PC-3 (cell line): ENCODE data around the gene RHOB.
"Not testable (repeated sequence)": the region's sequence is repeated elsewhere in the genome, so short reads cannot be mapped to it uniquely, and the experiment has no call there.

Experiments used
- EZH2 ChIP-seq: fragments of 300-600 bp; sonication (generic); IDR thresholded peaks from one replicate; pipeline ENCODE4 v1.6.1; 2017; ENCODE audit warnings: antibody characterized with exemption, mild to moderate bottlenecking, low read length; ENCODE audit not compliant: unreplicated experiment
- EZH2phosphoT487 ChIP-seq: fragments of 300-600 bp; sonication (generic); IDR thresholded peaks from 2 replicates; pipeline ENCODE4 v1.6.1; 2018; ENCODE audit warnings: mild to moderate bottlenecking, antibody characterized with exemption, low read length, borderline replicate concordance
- TF ChIP-seq, protein P1 (sequence below): fragments of 300-600 bp; sonication (generic); conservative IDR thresholded peaks from 2 replicates; pipeline ENCODE4 v1.5.1; 2017; ENCODE audit warnings: antibody characterized with exemption, low read depth, mild to moderate bottlenecking, low read length

DNA sequence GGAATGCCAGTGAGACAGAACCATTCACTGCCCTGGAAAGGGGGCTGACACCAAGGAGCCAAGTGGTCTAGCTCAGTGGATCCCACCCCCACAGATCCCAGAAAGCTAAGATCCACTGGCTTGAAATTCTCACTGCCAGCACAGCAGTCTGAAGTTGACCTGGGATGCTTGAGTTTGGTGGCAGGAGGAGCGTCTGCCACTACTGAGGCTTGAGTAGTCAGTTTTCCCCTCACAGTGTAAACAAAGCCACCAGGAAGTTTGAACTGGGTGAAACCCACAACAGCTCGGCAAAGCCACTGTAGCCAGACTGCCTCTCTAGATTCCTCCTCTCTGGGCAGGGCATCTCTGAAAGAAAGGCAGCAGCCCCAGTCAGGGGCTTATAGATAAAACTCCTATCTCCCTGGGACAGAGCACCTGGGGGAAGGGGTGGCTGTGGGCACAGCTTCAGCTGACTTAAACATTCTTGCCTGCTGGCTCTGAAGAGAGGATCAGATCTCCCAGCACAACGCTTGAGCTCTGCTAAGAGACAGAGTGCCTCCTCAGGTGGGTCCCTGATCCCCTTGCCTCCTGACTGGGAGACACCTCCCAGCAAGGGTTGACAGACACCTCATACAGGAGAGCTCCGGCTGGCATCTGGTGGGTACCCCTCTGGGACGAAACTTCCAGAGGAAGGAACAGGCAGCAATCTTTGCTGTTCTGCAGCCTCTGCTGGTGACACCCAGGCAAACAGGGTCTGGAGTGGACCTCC, 12.0 kb downstream of the RHOB start:
- TF ChIP-seq, protein P1, sequence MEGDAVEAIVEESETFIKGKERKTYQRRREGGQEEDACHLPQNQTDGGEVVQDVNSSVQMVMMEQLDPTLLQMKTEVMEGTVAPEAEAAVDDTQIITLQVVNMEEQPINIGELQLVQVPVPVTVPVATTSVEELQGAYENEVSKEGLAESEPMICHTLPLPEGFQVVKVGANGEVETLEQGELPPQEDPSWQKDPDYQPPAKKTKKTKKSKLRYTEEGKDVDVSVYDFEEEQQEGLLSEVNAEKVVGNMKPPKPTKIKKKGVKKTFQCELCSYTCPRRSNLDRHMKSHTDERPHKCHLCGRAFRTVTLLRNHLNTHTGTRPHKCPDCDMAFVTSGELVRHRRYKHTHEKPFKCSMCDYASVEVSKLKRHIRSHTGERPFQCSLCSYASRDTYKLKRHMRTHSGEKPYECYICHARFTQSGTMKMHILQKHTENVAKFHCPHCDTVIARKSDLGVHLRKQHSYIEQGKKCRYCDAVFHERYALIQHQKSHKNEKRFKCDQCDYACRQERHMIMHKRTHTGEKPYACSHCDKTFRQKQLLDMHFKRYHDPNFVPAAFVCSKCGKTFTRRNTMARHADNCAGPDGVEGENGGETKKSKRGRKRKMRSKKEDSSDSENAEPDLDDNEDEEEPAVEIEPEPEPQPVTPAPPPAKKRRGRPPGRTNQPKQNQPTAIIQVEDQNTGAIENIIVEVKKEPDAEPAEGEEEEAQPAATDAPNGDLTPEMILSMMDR = not testable (repeated sequence)
- not testable (repeated sequence) for TF ChIP-seq EZH2phosphoT487, EZH2
